Keratinocyte (primary cell): ENCODE data around the gene GAS6. TPM values are rescaled to one million over a fixed set of nuclear protein-coding genes. Genes with fewer than 3 reads are reported as not detected.

Source experiments
- DNase-seq: peaks from one replicate; pipeline ENCODE4 v3.0.0-alpha.2; 2011; ENCODE audit warnings: low read depth, missing footprints, low spot score
- FAIRE-seq: peaks from 2 replicates; lab custom pipeline; 2011; peaks lifted over from hg19 to GRCh38; lab: Jason Lieb, UNC
- H2AFZ ChIP-seq: 2 replicates; pipeline ENCODE4 v1.6.0; 2012; ENCODE audit warnings: low read length, control low read depth, inconsistent platforms; ENCODE audit not compliant: control insufficient read depth
- H3K27ac ChIP-seq: 2 replicates; pipeline ENCODE4 v1.5.1; 2011; ENCODE audit warnings: low read length; ENCODE audit not compliant: control insufficient read depth, insufficient read depth
- H3K27me3 ChIP-seq: 3 replicates; pipeline ENCODE4 v1.6.0; 2011; ENCODE audit warnings: low read length; ENCODE audit not compliant: control insufficient read depth, insufficient read depth; ENCODE audit errors: extremely low read depth
- H3K36me3 ChIP-seq, 2 experiments: 2 replicates in 1 of 2; 3 replicates in 1 of 2; pipeline ENCODE4 v1.5.1; 2011; ENCODE audit warnings: low read length in 2 of 2, mild to moderate bottlenecking in 1 of 2; ENCODE audit not compliant: control insufficient read depth in 2 of 2, insufficient read depth in 2 of 2; ENCODE audit errors: extremely low read depth in 1 of 2
- H3K4me1 ChIP-seq: 3 replicates; pipeline ENCODE4 v1.5.1; 2011; ENCODE audit warnings: low read length; ENCODE audit not compliant: control insufficient read depth, insufficient read depth; ENCODE audit errors: extremely low read depth
- H3K4me2 ChIP-seq: 3 replicates; pipeline ENCODE4 v1.6.0; 2011; ENCODE audit warnings: low read depth, low read length; ENCODE audit not compliant: control insufficient read depth, insufficient read depth; ENCODE audit errors: extremely low read depth
- H3K4me3 ChIP-seq, 3 experiments: fragments of 200-600 bp in 1 of 3; sonication (generic) in 1 of 3; 2 replicates in 2 of 3; 3 replicates in 1 of 3; pipeline ENCODE4 v1.5.1; 2011 to 2016; ENCODE audit warnings: low read length in 3 of 3, mild to moderate bottlenecking in 3 of 3, control low read depth in 2 of 3, inconsistent platforms in 1 of 3, low read depth in 1 of 3, mixed read lengths in 1 of 3, mixed run types in 1 of 3, moderate library complexity in 1 of 3; ENCODE audit not compliant: control insufficient read depth in 2 of 3, insufficient read depth in 2 of 3; ENCODE audit errors: extremely low read depth in 1 of 3
- H3K79me2 ChIP-seq: 2 replicates; pipeline ENCODE4 v1.6.0; 2012; ENCODE audit warnings: low read length; ENCODE audit not compliant: control insufficient read depth, insufficient read depth
- H3K9ac ChIP-seq: 3 replicates; pipeline ENCODE4 v1.6.0; 2011; ENCODE audit warnings: low read length; ENCODE audit not compliant: control insufficient read depth, insufficient read depth; ENCODE audit errors: extremely low read depth
- H3K9me1 ChIP-seq: 3 replicates; pipeline ENCODE4 v1.6.0; 2011; ENCODE audit warnings: low read length; ENCODE audit not compliant: control insufficient read depth, insufficient read depth; ENCODE audit errors: extremely low read depth
- H3K9me3 ChIP-seq: 2 replicates; pipeline ENCODE4 v1.5.1; 2012; ENCODE audit warnings: low read depth, low read length; ENCODE audit not compliant: control insufficient read depth
- H4K20me1 ChIP-seq: 3 replicates; pipeline ENCODE4 v1.6.0; 2011; ENCODE audit warnings: low read length; ENCODE audit not compliant: control insufficient read depth, insufficient read depth; ENCODE audit errors: extremely low read depth
- CTCF ChIP-seq, 3 experiments: IDR thresholded peaks in 1 of 3; conservative IDR thresholded peaks in 1 of 3; optimal IDR thresholded peaks in 1 of 3; 2 replicates in 2 of 3; 3 replicates in 1 of 3; pipeline versions ENCODE3 to v1.5.1; 2011; ENCODE audit warnings: low read length in 3 of 3, mild to moderate bottlenecking in 3 of 3, moderate library complexity in 2 of 3, control low read depth in 1 of 3, inconsistent platforms in 1 of 3; ENCODE audit not compliant: insufficient read depth in 2 of 3; ENCODE audit errors: extremely low read depth in 1 of 3
- EZH2 ChIP-seq: IDR thresholded peaks from one replicate; pipeline ENCODE4 v1.6.1; 2012; ENCODE audit warnings: inconsistent platforms, mild to moderate bottlenecking, low read length, moderate library complexity
- dilution Hi-C: fragments of 300-500 bp; cut with MboI; formaldehyde crosslinking; loops from one replicate; pipeline ENCODE4 v1.7.0; 2020; ENCODE audit warnings: low sequenced_read_pairs; ENCODE audit not compliant: extremely low pct_ligation_motif_present
- polyA plus RNA-seq, 5 experiments: library from polyadenylated mRNA; depleted of rRNA in 3 of 5; stranded (reverse) in 3 of 5; stranded (forward) in 1 of 5; unstranded in 1 of 5; fragments of >200 nt; gene quantifications; 1 replicate in 1 of 5; 2 replicates in 3 of 5; 3 replicates in 1 of 5; pipeline versions ENCODE4 v1.2.1 to v1.2.3, GENCODE V29; 2011 to 2012; ENCODE audit warnings: missing spikeins in 2 of 5, low read depth in 1 of 5, low replicate concordance in 1 of 5

Gene GAS6
- polyA plus RNA-seq, 1 donor (not counting 4 experiments of a cell fraction or from before 2014, with no cell fraction given), result 163 TPM

- Histone ChIP-seq H3K27ac (no peak overlapping the region), H4K20me1 (no peaks in the 10 kb centered on the region), H2AFZ (no peak overlapping the region), H3K9ac (no peak overlapping the region), H3K9me1 (no peaks in the 10 kb centered on the region), H3K27me3 (no peaks in the 10 kb centered on the region), H3K9me3 (no peaks in the 10 kb centered on the region), H3K36me3 (no peaks in the 10 kb centered on the region), H3K4me1 (peaks cover 12% of the 10 kb centered on the region), H3K4me2 (no peak overlapping the region), H3K4me3 (no peak overlapping the region), H3K79me2 (no peaks in the 10 kb centered on the region)
- TF ChIP-seq CTCF (optimal IDR thresholded peaks at IDR 0.05 in 1 of 3, IDR thresholded peaks at IDR 0.05 in 1 of 3, conservative IDR thresholded peaks at IDR 0.05 in 1 of 3; ENCODE audit: extremely low read depth in 1 of 3, insufficient read depth in 2 of 3, low read length in 3 of 3) (no peak), EZH2 (no peak)
- dilution Hi-C loops, result no loop called here
- no peak for DNase-seq
- no peak for FAIRE-seq
These were observed 20.3 kb upstream of the GAS6 start for GRCh38 chr13:113883921-113884804.

- Histone ChIP-seq H3K4me3 (no peak overlapping the region), H3K9ac (no peak overlapping the region), H3K4me1 (peaks cover 12% of the 10 kb centered on the region), H3K27ac (no peak overlapping the region), H3K79me2 (no peaks in the 10 kb centered on the region), H3K9me1 (no peaks in the 10 kb centered on the region), H3K27me3 (no peaks in the 10 kb centered on the region), H3K4me2 (no peak overlapping the region), H3K36me3 (no peaks in the 10 kb centered on the region), H2AFZ (no peak overlapping the region), H4K20me1 (no peaks in the 10 kb centered on the region), H3K9me3 (no peaks in the 10 kb centered on the region)
- DNase-seq (no peak), FAIRE-seq (no peak)
- TF ChIP-seq CTCF (optimal IDR thresholded peaks at IDR 0.05 in 1 of 3, IDR thresholded peaks at IDR 0.05 in 1 of 3, conservative IDR thresholded peaks at IDR 0.05 in 1 of 3; ENCODE audit: extremely low read depth in 1 of 3, insufficient read depth in 2 of 3, low read length in 3 of 3), result no peak
- no peak for TF ChIP-seq EZH2
- dilution Hi-C loops, result no loop called here
These were observed 19.5 kb upstream of the GAS6 start for GRCh38 chr13:113883314-113883811.
